Hematopoietic multipotent progenitor cell treated with erythropoietin and hydrocortisone succinate and interleukin-3 and kit ligand, for 8 days (in vitro differentiated cells): ENCODE results near the gene COL6A3.
"Not testable (repeated sequence)": the region's sequence is repeated elsewhere in the genome, so short reads cannot be mapped to it uniquely, and the experiment has no call there.

ENCODE experiments used
- DNase-seq: peaks from one replicate; pipeline ENCODE4 v3.0.0-alpha.2; 2015

COL6A3 gene

GRCh38 chr2:237312021-237312755, 101.8 kb downstream of the COL6A3 start:
- DNase-seq = no peak

GRCh38 chr2:237310515-237311114, 103.3 kb downstream of the COL6A3 start:
- DNase-seq = no peak

- no peak for DNase-seq
Measured at GRCh38 chr2:237309416-237309815, 104.5 kb downstream of the COL6A3 start.

GRCh38 chr2:237309011-237309410, 105.0 kb downstream of the COL6A3 start:
- DNase-seq = no peak

GRCh38 chr2:237307474-237307873, 106.5 kb downstream of the COL6A3 start:
- DNase-seq = no peak

- DNase-seq = no peak
Measured at GRCh38 chr2:237306787-237307170, 107.2 kb downstream of the COL6A3 start.

GRCh38 chr2:237306083-237306786, 107.7 kb downstream of the COL6A3 start:
- no peak for DNase-seq

- DNase-seq = no peak
Measured at GRCh38 chr2:237305579-237305978, 108.4 kb downstream of the COL6A3 start.

GRCh38 chr2:237304763-237305514, 109.0 kb downstream of the COL6A3 start:
- no peak for DNase-seq

GRCh38 chr2:237303244-237303643, 110.7 kb downstream of the COL6A3 start:
- not testable (repeated sequence) for DNase-seq

- no peak for DNase-seq
Measured at GRCh38 chr2:237301595-237301994, 112.4 kb downstream of the COL6A3 start.

GRCh38 chr2:237300739-237301138, 113.2 kb downstream of the COL6A3 start:
- DNase-seq = no peak

- DNase-seq = no peak
Measured at GRCh38 chr2:237299906-237300305, 114.1 kb downstream of the COL6A3 start.

GRCh38 chr2:237298151-237299118, 115.5 kb downstream of the COL6A3 start:
- no peak for DNase-seq

GRCh38 chr2:237297421-237298150, 116.4 kb downstream of the COL6A3 start:
- DNase-seq = no peak

GRCh38 chr2:237296756-237297155, 117.2 kb downstream of the COL6A3 start:
- DNase-seq = no peak

- DNase-seq = no peak
Measured at GRCh38 chr2:237295889-237296480, 118.0 kb downstream of the COL6A3 start.

- no peak for DNase-seq
Measured at GRCh38 chr2:237294460-237294859, 119.5 kb downstream of the COL6A3 start.

- no peak for DNase-seq
Measured at GRCh38 chr2:237293978-237294377, 120.0 kb downstream of the COL6A3 start.

GRCh38 chr2:237291138-237291792, 122.7 kb downstream of the COL6A3 start:
- peak; percentile 3 for DNase-seq
